Stimulated activated CD4-positive, alpha-beta T cell treated with anti-CD3 and anti-CD28 coated beads, Interleukin-4, amount 100 ng/mL, for 4 hours (primary cell): Measurements from ENCODE around the gene SYK.
A peak's percentile ranks its signal among the peaks of the same experiment; 100 is the strongest.

Source experiments
- DNase-seq, 2 experiments: peaks; one replicate each; pipeline ENCODE4 v3.0.0-alpha.2; 2020

SYK gene

GRCh38 chr9:90909225-90909624, 107.6 kb downstream of the SYK start:
- no peak for DNase-seq

- no peak for DNase-seq
These were observed 108.2 kb downstream of the SYK start for GRCh38 chr9:90909747-90910283.

- no peak for DNase-seq
These were observed 112.6 kb downstream of the SYK start for GRCh38 chr9:90914196-90914595.

GRCh38 chr9:90914868-90915483, 113.4 kb downstream of the SYK start:
- DNase-seq: peak; percentile 64 to 68

GRCh38 chr9:90915693-90916092, 114.1 kb downstream of the SYK start:
- DNase-seq: peak; percentile 7 to 26

- DNase-seq: no peak
These were observed 114.6 kb downstream of the SYK start for GRCh38 chr9:90916147-90916734.

GRCh38 chr9:90919883-90920282, 118.3 kb downstream of the SYK start:
- no peak for DNase-seq

GRCh38 chr9:90921104-90921503, 119.5 kb downstream of the SYK start:
- DNase-seq: no peak

- DNase-seq: no peak
These were observed 120.3 kb downstream of the SYK start for GRCh38 chr9:90921969-90922368.

- no peak for DNase-seq
These were observed 124.1 kb downstream of the SYK start for GRCh38 chr9:90925581-90926257.

- no peak for DNase-seq
These were observed 125.3 kb downstream of the SYK start for GRCh38 chr9:90926936-90927335.

- DNase-seq: no peak
These were observed 125.9 kb downstream of the SYK start for GRCh38 chr9:90927496-90927895.

- DNase-seq: no peak
These were observed 128.0 kb downstream of the SYK start for GRCh38 chr9:90929626-90930025.

GRCh38 chr9:90933468-90933867, 131.8 kb downstream of the SYK start:
- no peak for DNase-seq

GRCh38 chr9:90939351-90939750, 137.7 kb downstream of the SYK start:
- DNase-seq: no peak

- DNase-seq: no peak
These were observed 138.7 kb downstream of the SYK start for GRCh38 chr9:90940280-90940679.

GRCh38 chr9:90941661-90942060, 140.0 kb downstream of the SYK start:
- no peak for DNase-seq

GRCh38 chr9:90942555-90942954, 140.9 kb downstream of the SYK start:
- no peak for DNase-seq

- DNase-seq: no peak
These were observed 141.7 kb downstream of the SYK start for GRCh38 chr9:90943341-90943740.

- no peak for DNase-seq
These were observed 143.7 kb downstream of the SYK start for GRCh38 chr9:90945336-90945735.

- no peak for DNase-seq
These were observed 145.4 kb downstream of the SYK start for GRCh38 chr9:90946982-90947381.
